Endothelial cell of hepatic sinusoid (primary cell): ENCODE results near the gene CYP2B6.
"Not testable (repeated sequence)": the region's sequence is repeated elsewhere in the genome, so short reads cannot be mapped to it uniquely, and the experiment has no call there.

Experiments
- in situ Hi-C: cut with HindIII; loops from 2 replicates; pipeline ENCODE4 v1.10.0; 2017; ENCODE audit warnings: low sequenced_read_pairs

Gene CYP2B6

DNA sequence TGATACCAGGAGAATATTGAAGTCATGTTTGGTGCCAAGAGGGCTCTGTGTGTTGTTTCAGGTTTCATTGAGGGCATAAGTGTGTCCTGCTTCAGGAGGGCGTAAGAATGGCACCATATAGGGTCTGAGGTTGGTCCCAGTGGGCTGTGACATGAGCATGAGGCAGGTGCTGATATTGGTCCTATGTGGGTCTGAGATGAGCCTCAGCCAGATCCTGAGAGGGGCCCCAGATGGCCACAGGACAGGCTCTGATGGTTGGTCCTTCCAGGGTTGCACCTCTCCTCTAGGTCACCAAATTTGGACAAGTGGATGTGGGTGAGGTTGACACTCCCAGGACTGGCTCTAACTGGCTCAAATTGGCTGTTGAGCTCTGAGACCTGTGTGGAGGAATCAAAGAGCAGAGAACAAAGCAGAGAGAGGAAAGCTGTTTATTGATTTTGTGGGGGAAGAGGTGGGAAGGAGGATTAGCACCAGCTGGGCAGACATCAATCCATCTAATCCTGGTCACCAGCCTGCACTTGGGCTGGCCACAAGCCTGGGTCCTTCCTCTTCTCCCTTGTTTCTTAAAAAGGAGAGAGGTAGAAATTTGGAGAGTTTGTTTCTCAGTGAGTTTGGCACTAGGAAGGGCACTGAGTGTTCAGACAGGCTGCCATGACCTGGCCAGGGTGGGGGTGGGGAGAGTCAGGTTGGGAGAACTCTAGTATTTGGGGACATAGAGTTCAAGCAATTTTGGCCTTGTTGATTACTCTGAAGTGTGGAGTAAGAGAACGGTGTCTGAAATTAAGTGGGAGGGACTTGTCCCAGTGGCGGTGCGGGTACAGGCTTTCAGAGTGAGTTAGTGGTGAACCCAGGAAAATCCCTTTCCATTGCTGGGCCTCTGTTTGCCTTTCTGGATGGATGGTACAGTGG, 38.7 kb downstream of the CYP2B6 start:
- in situ Hi-C loops = loop anchor here (5.0 kb wide), 1 partner anchor 63 kb away; no protein-coding TSS in a partner anchor

- in situ Hi-C loops = no loop called here
Observed at GRCh38 chr19:41030651-41031050, 39.6 kb downstream of the CYP2B6 start.

GRCh38 chr19:41031916-41032315, 40.8 kb downstream of the CYP2B6 start:
- in situ Hi-C loops = no loop called here

DNA sequence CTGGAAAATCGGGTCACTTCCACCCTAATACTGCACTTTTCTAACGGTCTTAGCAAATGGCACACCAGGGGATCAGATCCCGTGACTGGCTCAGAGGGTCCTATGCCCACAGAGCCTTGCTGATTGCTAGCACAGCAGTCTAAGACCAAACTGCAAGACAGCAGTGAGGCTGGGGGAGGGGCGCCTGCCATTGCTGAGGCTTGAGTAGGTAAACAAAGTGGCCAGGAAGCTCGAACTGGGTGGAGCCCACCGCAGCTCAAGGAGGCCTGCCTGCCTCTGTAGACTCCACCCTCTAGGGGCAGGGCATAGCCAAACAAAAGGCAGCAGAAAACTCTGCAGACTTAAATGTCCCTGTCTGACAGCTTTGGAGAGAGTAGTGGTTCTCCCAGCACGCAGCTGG, 42.2 kb downstream of the CYP2B6 start:
- in situ Hi-C loops = not testable (repeated sequence)

GRCh38 chr19:41039806-41040205, 48.7 kb downstream of the CYP2B6 start:
- in situ Hi-C loops = no loop called here

GRCh38 chr19:41045095-41045494, 54.0 kb downstream of the CYP2B6 start:
- in situ Hi-C loops = not testable (repeated sequence)

DNA sequence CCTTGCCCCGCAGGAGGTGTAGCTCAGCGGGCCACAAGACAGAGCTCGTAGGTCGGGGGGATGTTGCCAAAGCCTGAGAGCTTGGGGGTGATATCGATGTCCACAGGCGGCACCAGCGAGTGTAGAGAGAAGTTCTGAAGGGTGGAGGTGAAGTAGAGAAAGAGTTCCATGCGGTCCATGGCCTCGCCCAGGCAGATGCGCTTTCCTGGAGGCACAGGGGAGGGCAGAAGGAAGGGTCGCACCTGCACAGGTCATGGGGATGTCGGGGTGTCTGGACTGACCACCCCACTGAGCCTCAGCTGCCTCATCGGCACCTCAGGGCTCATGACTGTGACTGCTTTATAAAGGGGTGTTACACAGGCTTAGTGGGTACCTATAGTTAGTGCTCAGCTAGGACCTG, 59.3 kb downstream of the CYP2B6 start:
- in situ Hi-C loops = no loop called here

- in situ Hi-C loops = not testable (repeated sequence)
Observed at GRCh38 chr19:41052162-41052561, 61.1 kb downstream of the CYP2B6 start.

- in situ Hi-C loops = not testable (repeated sequence)
Observed at GRCh38 chr19:41053331-41053730, 62.2 kb downstream of the CYP2B6 start.

GRCh38 chr19:41064974-41065569, 74.0 kb downstream of the CYP2B6 start:
- in situ Hi-C loops = no loop called here
